Gastroesophageal sphincter (tissue), 4 donors: ENCODE results near the gene DOCK7. TPM values are rescaled to one million over a fixed set of nuclear protein-coding genes. Genes with fewer than 3 reads are reported as not detected.
"Not testable (repeated sequence)": the region's sequence is repeated elsewhere in the genome, so short reads cannot be mapped to it uniquely, and the experiment has no call there.

Experiments
- ATAC-seq: fragments of 150-250 bp; one replicate; pipeline ENCODE4 v1.9.1; 2016; ENCODE audit warnings: mild to moderate bottlenecking, moderate library complexity
- H3K27ac ChIP-seq, 4 donors: fragments of 200-600 bp; sonication (generic) in 3 of 4; 1 replicate in 3 of 4; 2 replicates in 1 of 4; pipeline ENCODE4 v1.5.1; 2016 to 2019
- H3K27me3 ChIP-seq: fragments of 200-600 bp; sonication (generic); one replicate; pipeline ENCODE4 v1.5.1; 2019
- H3K36me3 ChIP-seq, 2 donors: fragments of 200-600 bp; sonication (generic); one replicate each; pipeline ENCODE4 v1.5.1; 2019; ENCODE audit warnings: control low read depth in 1 of 2
- H3K4me1 ChIP-seq, 3 donors: fragments of 200-600 bp; sonication (generic); 1 replicate in 2 of 3; 2 replicates in 1 of 3; pipeline ENCODE4 v1.5.1; 2016 to 2019; ENCODE audit warnings: control low read depth in 2 of 3
- H3K4me3 ChIP-seq, 2 donors: fragments of 200-600 bp; sonication (generic); one replicate each; pipeline ENCODE4 v1.5.1; 2019; ENCODE audit warnings: mild to moderate bottlenecking in 1 of 2, moderate library complexity in 1 of 2
- H3K9me3 ChIP-seq, 3 donors: fragments of 200-600 bp; sonication (generic); one replicate each; pipeline ENCODE4 v1.5.1; 2017 to 2019; ENCODE audit warnings: control low read depth in 2 of 3
- CTCF ChIP-seq, 4 experiments: fragments of 200-600 bp in 2 of 4; fragments of 450-650 bp in 2 of 4; sonication (generic) in 1 of 4; IDR thresholded peaks; one replicate each; pipeline ENCODE4 v1.5.1; 2017 to 2019; ENCODE audit warnings: antibody characterized with exemption in 4 of 4, mild to moderate bottlenecking in 2 of 4, moderate library complexity in 2 of 4
- EP300 ChIP-seq: sonication (generic); formaldehyde crosslinking; IDR thresholded peaks from one replicate; pipeline ENCODE4 v1.6.1; 2017; ENCODE audit warnings: antibody characterized with exemption, mild to moderate bottlenecking
- POLR2A ChIP-seq, 2 donors: fragments of 450-650 bp; IDR thresholded peaks; one replicate each; pipeline ENCODE4 v1.6.1; 2017; ENCODE audit warnings: antibody characterized with exemption in 2 of 2, mild to moderate bottlenecking in 2 of 2, moderate library complexity in 1 of 2
- POLR2AphosphoS5 ChIP-seq: sonication (generic); formaldehyde crosslinking; IDR thresholded peaks from one replicate; pipeline ENCODE4 v1.6.1; 2017; ENCODE audit warnings: antibody characterized with exemption
- WGBS, 2 donors: methylation state at CpG; one replicate each; pipeline ENCODE4 v1.1.5; 2018; ENCODE audit warnings: low coverage in 1 of 2; 5-methylcytosine and 5-hydroxymethylcytosine counted together
- total RNA-seq, 4 donors: library from RNA; depleted of rRNA; stranded (reverse); fragments of >200 nt; gene quantifications; one replicate each; pipeline ENCODE4 v1.1.0, GENCODE V29; 2016

Gene DOCK7
- total RNA-seq, 4 donors from 2014 or later: 30.2 to 50.7 (median 36.2) TPM

GRCh38 chr1:62530516-62531154, 157.6 kb downstream of the DOCK7 start:
- no peak overlapping the region for H3K4me3 ChIP-seq
- TF ChIP-seq CTCF (IDR thresholded peaks at IDR 0.05) (peak; percentile 10 to 54 (median 26)), POLR2AphosphoS5 (no peak), EP300 (no peak)
- WGBS, 2 donors: 59 to 78% methylated on average over 2 to 4 of the region's 6 CpGs
- H3K4me1 ChIP-seq: peaks cover 0 to 3% (median 0%) of the 10 kb centered on the region in 3 donors
- no peak for ATAC-seq
- H3K36me3 ChIP-seq: peaks cover 0 to 54% of the 10 kb centered on the region in 2 donors
- no peaks in the 10 kb centered on the region for H3K9me3 ChIP-seq
- no peaks in the 10 kb centered on the region for H3K27me3 ChIP-seq
- no peak overlapping the region for H3K27ac ChIP-seq

- no peaks in the 10 kb centered on the region for H3K27me3 ChIP-seq
- H3K4me3 ChIP-seq: no peak overlapping the region
- no peaks in the 10 kb centered on the region for H3K9me3 ChIP-seq
- 78 to 82% methylated on average over 4 of the region's 4 CpGs for WGBS, 2 donors
- no peak for ATAC-seq
- H3K36me3 ChIP-seq: peaks cover 0 to 41% of the 10 kb centered on the region in 2 donors
- H3K4me1 ChIP-seq: peaks cover 0 to 3% (median 0%) of the 10 kb centered on the region in 3 donors
- no peak overlapping the region for H3K27ac ChIP-seq
- TF ChIP-seq CTCF (IDR thresholded peaks at IDR 0.05): no peak
- TF ChIP-seq POLR2AphosphoS5: no peak
- TF ChIP-seq POLR2A (IDR thresholded peaks at IDR 0.05): no peak
- TF ChIP-seq EP300: no peak
Observed at GRCh38 chr1:62529227-62529626, 159.0 kb downstream of the DOCK7 start.

GRCh38 chr1:62528015-62528414, 160.2 kb downstream of the DOCK7 start:
- ATAC-seq: no peak
- WGBS, 2 donors: 69 to 92% methylated on average over 7 of the region's 7 CpGs
- H3K36me3 ChIP-seq: peaks cover 0 to 35% of the 10 kb centered on the region in 2 donors
- TF ChIP-seq POLR2A (IDR thresholded peaks at IDR 0.05): no peak
- TF ChIP-seq EP300: no peak
- no peak for TF ChIP-seq POLR2AphosphoS5
- no peak for TF ChIP-seq CTCF (IDR thresholded peaks at IDR 0.05)
- no peak overlapping the region for H3K4me3 ChIP-seq
- no peaks in the 10 kb centered on the region for H3K27me3 ChIP-seq
- peaks cover 0 to 3% (median 0%) of the 10 kb centered on the region in 3 donors for H3K4me1 ChIP-seq
- no peak overlapping the region for H3K27ac ChIP-seq
- no peaks in the 10 kb centered on the region for H3K9me3 ChIP-seq

GRCh38 chr1:62527346-62527745, 160.8 kb downstream of the DOCK7 start:
- ATAC-seq, H3K27me3 ChIP-seq, H3K4me1 ChIP-seq, H3K9me3 ChIP-seq, H3K4me3 ChIP-seq, H3K27ac ChIP-seq: not testable (repeated sequence)
- H3K36me3 ChIP-seq: peaks cover 0 to 28% of the 10 kb centered on the region in 2 donors
- WGBS, 2 donors: 100% methylated on average over 1 of the region's 6 CpGs; no CpG with 5 or more reads in 1 of the 2 donors

GRCh38 chr1:62523860-62524259, 164.3 kb downstream of the DOCK7 start:
- Histone ChIP-seq H3K4me1 (no peaks in the 10 kb centered on the region), H3K9me3 (no peaks in the 10 kb centered on the region), H3K36me3 (peaks cover 0 to 29% of the 10 kb centered on the region in 2 donors), H3K27ac (no peak overlapping the region), H3K4me3 (no peak overlapping the region), H3K27me3 (no peaks in the 10 kb centered on the region)
- no peak for ATAC-seq
- 100% methylated on average over 2 of the region's 2 CpGs for WGBS, 2 donors
- TF ChIP-seq POLR2A (IDR thresholded peaks at IDR 0.05) (no peak), POLR2AphosphoS5 (no peak), EP300 (no peak), CTCF (IDR thresholded peaks at IDR 0.05) (no peak)
